ENCODE results near the gene BRAF.
"Not testable (repeated sequence)": the region's sequence is repeated elsewhere in the genome, so short reads cannot be mapped to it uniquely, and the experiment has no call there.

Gene BRAF

DNA sequence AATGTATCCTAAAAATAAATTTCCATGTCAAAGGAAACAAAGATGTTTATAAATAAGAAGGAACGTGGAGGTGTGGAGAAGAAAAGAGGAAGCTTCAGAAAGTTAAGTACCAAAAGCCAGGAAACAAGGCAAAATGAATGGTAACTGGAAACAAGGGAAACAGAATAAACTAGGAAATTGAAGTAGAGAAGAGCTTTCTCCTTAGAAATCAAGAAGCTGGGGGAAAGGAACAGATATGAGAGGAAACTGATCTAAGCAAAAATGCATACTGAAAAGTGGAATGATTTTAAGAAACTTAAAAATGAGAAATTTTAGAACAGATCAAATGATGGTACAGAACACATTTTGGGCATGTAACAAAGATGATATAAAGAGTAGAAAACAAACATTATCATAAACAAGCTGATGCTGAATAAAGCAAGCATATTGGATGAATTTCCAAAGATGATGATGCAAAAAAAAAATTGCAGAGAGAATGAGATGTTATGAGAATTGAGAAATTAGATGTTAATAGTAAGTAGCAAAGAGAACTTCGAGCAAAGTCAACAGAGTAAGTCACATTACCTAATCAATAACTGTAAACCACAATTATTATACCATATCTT lies 1.9 kb downstream of the BRAF start:
- peak; percentile 21 for DNase-seq
- in situ Hi-C loops (cut with MboI; ENCODE audit: low pct_unique_long_range_greater_than_20kb, low sequenced_read_pairs): no loop called here

DNA sequence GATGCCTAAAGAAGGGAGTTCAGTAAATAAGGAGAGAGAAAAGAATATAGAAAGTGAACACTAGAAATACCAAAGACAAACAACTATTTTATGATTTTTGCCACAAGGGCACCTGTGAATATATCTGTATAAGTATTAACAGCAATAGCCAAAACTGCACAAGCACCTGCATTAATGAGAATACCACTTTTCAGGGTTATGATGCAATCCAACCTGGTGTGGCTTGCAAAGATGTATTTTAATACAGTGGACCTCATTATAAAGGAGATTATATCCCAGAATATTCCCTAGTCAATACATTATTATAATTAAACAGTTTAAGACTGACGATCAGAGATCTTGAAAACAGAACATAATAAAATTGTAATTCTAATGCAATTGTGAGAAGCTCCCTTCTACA lies 4.0 kb downstream of the BRAF start:
- no peak for DNase-seq
- in situ Hi-C loops (cut with MboI; ENCODE audit: low pct_unique_long_range_greater_than_20kb, low sequenced_read_pairs): no loop called here

DNA sequence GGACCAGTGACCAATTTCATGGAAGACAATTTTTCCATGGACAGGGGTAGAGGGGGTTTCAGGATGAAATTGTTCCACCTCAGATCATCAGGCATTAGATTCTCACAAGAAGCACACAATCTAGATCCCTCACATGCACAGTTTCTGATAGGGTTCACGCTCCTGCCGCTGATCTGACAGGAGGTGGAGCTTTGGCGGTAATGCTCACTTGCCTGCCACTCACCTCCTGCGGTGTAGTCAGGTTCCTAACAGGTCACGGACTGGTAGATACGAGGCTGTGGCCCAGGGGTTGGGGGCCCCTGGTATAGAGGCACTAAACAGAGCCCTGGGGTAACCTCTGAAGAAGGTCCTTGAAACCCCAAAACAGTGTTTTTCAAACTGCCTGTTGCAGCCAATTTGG lies 6.5 kb downstream of the BRAF start:
- in situ Hi-C loops (cut with MboI; ENCODE audit: low pct_unique_long_range_greater_than_20kb, low sequenced_read_pairs): no loop called here
- no peak for DNase-seq

GRCh38 chr7:140917258-140917657 lies 7.5 kb downstream of the BRAF start:
- in situ Hi-C loops (cut with MboI; ENCODE audit: low pct_unique_long_range_greater_than_20kb, low sequenced_read_pairs): no loop called here
- no peak for DNase-seq

DNA sequence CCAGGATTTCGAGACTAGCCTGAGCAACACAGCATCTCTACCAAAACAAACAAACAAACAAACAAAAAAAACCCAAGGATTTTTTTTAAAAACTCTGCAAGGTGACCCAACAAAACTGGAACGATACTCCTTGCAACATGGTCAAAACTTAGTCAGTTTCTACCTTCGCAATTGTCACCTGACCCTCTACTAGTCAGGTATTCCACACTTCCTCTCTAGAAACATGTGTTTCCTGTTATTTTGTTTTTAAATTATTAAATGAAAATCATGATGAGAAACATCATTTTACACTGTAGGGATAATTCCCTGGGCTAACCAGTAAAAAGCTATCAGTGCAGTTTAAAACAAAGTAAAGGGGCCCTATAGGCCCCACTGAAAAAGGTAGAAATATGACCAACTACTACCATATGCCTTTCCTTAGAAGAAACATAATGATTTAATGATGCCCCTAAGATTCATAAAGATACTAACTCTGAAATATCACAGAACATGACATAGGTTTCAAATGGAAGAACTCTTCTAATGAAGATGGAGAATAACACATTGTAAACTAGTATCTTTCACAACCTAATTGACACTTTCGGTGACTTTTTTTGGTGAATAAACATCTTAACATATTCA lies 8.7 kb downstream of the BRAF start:
- in situ Hi-C loops (cut with MboI; ENCODE audit: low pct_unique_long_range_greater_than_20kb, low sequenced_read_pairs): no loop called here

GRCh38 chr7:140914083-140914482 lies 10.6 kb downstream of the BRAF start:
- in situ Hi-C loops (cut with MboI; ENCODE audit: low pct_unique_long_range_greater_than_20kb, low sequenced_read_pairs): no loop called here
- no peak for DNase-seq

More for the DNA sequence above, 8.7 kb downstream of the BRAF start:
- DNase-seq: no peak

- in situ Hi-C loops (cut with MboI; ENCODE audit: low pct_unique_long_range_greater_than_20kb, low sequenced_read_pairs); DNase-seq: not testable (repeated sequence)
These were observed 11.2 kb downstream of the BRAF start for GRCh38 chr7:140913596-140913928.

DNA sequence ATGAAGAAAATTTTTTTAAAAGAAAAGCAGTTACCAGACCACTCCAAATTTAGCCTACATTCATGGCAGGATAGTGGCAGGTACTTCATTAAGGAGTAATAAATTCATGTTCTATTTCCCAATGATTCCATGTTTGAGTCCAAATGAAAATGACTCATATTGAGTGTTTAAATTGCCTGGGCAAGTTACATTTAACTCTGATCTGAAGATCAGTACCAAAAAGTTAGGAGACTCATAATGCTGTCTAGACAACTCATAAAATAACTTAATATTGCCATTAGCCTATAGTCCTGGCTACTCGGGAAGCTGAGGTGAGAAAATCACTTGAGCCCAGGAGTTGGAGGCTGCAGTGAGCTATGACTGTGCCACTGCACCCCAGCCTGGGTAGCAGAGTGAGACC lies 13.0 kb downstream of the BRAF start:
- in situ Hi-C loops (cut with MboI; ENCODE audit: low pct_unique_long_range_greater_than_20kb, low sequenced_read_pairs): no loop called here
- no peak for DNase-seq

- no peak for DNase-seq
- in situ Hi-C loops (cut with MboI; ENCODE audit: low pct_unique_long_range_greater_than_20kb, low sequenced_read_pairs): no loop called here
These were observed 15.1 kb downstream of the BRAF start for GRCh38 chr7:140909476-140910161.

DNA sequence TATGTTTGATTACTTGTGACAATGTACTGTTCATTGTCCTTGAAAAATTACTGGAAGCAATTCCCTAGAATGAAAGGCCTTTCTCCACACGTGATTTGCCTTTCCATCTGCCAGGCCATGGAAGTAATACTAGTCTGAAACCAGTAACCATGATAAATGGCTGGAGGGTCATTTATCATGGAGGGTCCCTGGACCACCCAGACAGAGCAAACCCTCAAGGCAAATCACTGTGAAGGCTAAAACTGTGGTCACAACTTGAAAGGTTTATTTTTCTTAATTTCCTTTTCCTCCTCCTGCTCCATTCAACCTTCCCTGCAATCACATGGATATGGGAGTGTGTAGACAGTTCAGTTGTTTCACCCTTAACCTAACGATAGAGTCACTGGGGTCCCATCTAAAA lies 16.4 kb downstream of the BRAF start:
- DNase-seq: no peak
- in situ Hi-C loops (cut with MboI; ENCODE audit: low pct_unique_long_range_greater_than_20kb, low sequenced_read_pairs): no loop called here

DNA sequence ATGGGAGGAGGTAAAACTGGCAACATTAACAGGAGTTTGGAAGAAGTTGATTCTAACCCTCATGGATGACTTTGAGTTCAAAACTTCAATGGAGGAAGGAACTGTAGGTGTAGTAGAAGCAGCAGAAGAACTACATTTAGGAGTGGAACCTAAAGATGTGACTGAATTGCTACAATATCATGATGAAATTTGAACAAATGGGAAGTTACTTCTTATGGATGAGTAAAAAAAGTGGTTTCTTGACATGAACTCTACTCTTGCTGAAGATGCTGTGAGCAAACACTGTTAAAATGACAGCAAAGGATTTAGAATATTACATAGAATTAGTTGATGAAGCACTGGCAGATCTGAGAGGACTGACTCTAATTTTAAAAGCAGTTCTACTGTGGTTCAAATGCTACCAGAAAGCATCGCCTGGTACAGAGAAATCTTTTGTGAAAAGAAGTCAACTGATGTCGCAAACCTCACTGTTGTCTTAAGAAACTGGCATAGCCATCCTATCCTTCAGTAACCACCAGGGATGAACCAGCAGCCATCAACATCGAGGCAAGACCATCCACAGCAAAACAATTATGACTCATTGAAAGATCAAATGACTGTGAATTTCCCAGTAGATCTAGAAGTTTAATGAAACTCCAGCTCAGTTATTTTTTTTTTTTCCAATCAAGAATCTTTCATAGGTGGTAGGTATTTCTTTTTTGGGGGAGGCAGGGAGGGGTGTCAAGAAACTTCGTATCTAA lies 20.8 kb downstream of the BRAF start:
- no peak for DNase-seq
- in situ Hi-C loops (cut with MboI; ENCODE audit: low pct_unique_long_range_greater_than_20kb, low sequenced_read_pairs): no loop called here

DNA sequence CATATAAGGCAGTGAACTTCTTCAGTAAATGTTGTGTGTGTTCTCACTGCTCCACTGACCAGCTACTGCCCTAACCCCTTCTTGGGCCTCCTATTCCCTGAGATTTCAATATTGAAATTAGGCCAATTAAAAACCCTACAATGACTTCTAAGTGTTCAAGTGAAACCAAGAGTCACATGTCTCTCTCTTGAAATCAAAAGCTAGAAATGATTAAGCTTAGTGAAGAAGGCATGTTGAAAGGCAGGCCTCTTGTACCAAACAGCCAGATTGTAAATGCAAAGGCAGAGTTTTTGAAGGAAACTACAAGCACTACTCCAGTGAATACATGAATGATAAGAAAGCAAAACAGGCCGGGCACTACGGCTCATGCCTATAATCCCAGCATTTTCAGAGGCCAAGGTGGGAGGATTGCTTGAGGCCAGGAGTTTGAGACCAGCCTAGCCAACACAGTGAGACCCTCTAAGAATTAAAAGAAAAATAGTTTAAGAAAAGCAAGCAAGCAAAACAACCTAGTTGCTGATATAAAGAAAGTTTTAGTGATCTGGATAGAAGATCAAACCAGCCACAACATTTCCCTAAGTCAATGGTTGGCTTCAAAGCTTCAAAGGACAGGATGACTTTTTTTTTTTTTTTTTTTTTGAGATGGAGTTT lies 22.3 kb downstream of the BRAF start:
- in situ Hi-C loops (cut with MboI; ENCODE audit: low pct_unique_long_range_greater_than_20kb, low sequenced_read_pairs): no loop called here
- no peak for DNase-seq

GRCh38 chr7:140901941-140902302 lies 22.8 kb downstream of the BRAF start:
- DNase-seq: no peak
- in situ Hi-C loops (cut with MboI; ENCODE audit: low pct_unique_long_range_greater_than_20kb, low sequenced_read_pairs): no loop called here

DNA sequence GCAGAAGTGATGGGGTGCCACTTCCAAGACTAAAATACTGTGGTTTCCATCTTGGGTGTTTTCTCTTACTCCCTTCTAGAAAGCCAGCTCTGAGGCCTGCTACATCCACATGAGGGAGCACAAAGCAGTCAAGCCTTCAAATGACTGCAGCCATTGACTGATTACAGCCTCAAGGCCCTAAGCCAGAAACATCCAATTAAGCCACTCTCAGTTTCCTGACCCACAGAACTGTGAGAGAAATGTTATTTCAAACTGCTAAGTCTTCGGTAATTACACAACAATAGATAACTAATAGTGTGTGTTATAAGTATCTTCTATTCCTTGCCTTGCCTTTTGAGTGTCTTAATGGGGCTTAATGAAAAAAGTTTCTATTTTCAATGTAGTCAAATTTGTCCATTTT lies 24.8 kb downstream of the BRAF start:
- in situ Hi-C loops (cut with MboI; ENCODE audit: low pct_unique_long_range_greater_than_20kb, low sequenced_read_pairs): no loop called here
- no peak for DNase-seq

DNA sequence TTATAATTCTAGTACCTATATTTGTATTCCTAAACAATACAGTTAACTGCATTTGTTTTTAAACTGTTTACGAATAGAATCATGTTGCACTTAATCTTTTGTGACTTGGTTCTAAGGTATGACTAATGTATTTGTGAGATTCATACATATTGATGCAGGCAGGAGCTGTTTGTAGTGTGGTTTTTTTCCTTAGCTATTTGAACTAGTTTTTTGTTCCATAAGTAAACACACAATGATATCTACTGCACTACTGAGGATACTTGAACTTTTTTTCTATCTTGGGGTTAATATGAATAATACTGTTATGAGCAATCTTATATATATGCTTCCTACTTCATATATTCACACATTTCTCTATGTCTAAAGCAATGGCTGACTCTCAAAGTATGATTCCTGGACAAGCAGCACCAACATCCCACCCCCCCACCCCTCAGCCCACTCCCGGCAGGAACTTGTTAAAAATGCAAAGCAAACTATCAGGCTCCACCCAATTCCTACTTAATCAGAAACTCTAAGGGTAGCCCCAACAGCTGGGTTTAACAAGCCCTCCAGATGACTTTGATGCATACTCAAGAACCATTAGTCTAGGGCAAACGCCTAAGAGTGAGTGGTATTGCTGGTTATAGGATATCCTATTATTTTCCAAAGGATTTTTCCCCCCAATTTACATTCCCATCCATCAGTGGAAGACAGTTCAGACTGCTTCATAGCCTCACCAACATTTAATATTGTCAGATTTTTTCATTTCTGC lies 25.8 kb downstream of the BRAF start:
- no peak for DNase-seq
- in situ Hi-C loops (cut with MboI; ENCODE audit: low pct_unique_long_range_greater_than_20kb, low sequenced_read_pairs): no loop called here

DNA sequence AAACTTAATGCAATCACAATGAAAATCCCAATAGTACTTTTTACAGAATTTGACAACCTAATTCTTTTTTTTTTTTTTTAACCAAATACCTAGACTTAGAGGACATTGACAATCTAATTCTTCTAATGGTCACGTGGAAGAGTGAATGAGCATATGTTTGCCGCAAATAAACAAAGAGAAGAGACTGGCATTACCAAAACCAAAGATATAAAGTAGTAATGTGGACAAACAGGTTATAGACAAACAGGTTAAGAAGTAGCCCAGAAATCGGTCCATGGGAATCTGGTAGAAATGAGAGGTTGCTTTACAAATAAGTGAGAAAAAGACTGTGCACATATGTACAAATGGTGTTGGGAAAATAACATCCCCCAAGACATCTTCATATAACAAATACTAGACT lies 27.7 kb downstream of the BRAF start:
- DNase-seq: no peak
- in situ Hi-C loops (cut with MboI; ENCODE audit: low pct_unique_long_range_greater_than_20kb, low sequenced_read_pairs): no loop called here

DNA sequence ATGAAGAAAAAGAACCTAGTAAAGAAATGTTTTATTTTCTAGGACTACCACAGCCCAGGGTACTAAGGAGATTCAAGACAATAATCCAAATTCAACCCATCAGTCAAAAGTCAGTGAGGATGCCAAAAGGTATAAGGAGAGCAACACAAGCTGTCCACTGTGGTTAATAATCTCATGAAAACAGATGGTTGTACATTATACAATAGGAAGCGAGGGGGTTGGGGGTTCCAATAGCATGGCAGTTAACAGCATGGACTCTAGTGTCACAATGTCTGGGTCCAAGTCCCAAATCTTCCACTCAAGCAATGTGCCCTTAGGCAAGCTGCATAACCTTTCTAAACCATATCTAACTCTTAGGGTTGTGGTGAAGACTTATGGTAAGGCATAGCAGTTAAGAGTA lies 35.1 kb downstream of the BRAF start:
- no peak for DNase-seq
- in situ Hi-C loops (cut with MboI; ENCODE audit: low pct_unique_long_range_greater_than_20kb, low sequenced_read_pairs): no loop called here

- no peak for DNase-seq
- in situ Hi-C loops (cut with MboI; ENCODE audit: low pct_unique_long_range_greater_than_20kb, low sequenced_read_pairs): no loop called here
These were observed 35.6 kb downstream of the BRAF start for GRCh38 chr7:140889150-140889549.

DNA sequence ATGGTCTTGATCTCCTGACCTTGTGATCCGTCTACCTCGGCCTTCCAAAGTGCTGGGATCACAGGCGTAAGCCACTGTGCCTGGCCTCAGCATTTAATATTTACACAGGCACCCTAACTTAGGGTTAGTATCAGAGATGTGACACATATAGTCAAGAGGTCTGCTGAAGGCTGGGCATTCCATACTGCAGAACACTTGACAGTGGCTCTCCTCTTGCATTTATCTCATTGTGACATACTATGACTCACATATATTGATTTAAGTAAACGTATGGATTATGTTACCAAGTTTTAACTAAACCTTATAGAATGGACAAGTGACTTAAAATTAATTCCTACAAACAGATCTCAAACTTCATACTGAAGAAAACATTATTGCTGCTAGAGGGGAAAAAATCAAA lies 36.6 kb downstream of the BRAF start:
- in situ Hi-C loops (cut with MboI; ENCODE audit: low pct_unique_long_range_greater_than_20kb, low sequenced_read_pairs): no loop called here
- DNase-seq: no peak
